Psoas muscle (tissue), 8 donors: ENCODE results near the gene UBE2L3. TPM values are rescaled to one million over a fixed set of nuclear protein-coding genes. Genes with fewer than 3 reads are reported as not detected.

ENCODE experiments used
- ATAC-seq, 4 donors: fragments of 200-7000 bp; cut with Tn5 transposase; one replicate each; pipeline ENCODE4 v1.9.1; 2020; ENCODE audit warnings: moderate library complexity in 3 of 4, mild to moderate bottlenecking in 2 of 4
- DNase-seq, 2 donors: peaks; one replicate each; pipeline ENCODE4 v3.0.0-alpha.2; 2020
- H3K27ac ChIP-seq: fragments of 200-600 bp; one replicate; pipeline ENCODE4 v1.8.0; 2022
- H3K27me3 ChIP-seq, 3 donors: fragments of 200-600 bp in 1 of 3; one replicate each; pipeline versions ENCODE4 v1.6.1 to v1.8.0; 2013 to 2022; ENCODE audit warnings: low read length in 2 of 3, mild to moderate bottlenecking in 2 of 3, moderate library complexity in 1 of 3; ENCODE audit not compliant: insufficient read depth in 3 of 3
- H3K36me3 ChIP-seq, 2 donors: fragments of 200-600 bp in 1 of 2; one replicate each; pipeline versions ENCODE4 v1.6.1 to v1.8.0; 2013 to 2022; ENCODE audit warnings: low read depth in 1 of 2, mild to moderate bottlenecking in 1 of 2, moderate library complexity in 1 of 2; ENCODE audit not compliant: insufficient read depth in 1 of 2
- H3K4me1 ChIP-seq: fragments of 200-600 bp; one replicate; pipeline ENCODE4 v1.8.0; 2022
- H3K4me3 ChIP-seq: fragments of 200-600 bp; one replicate; pipeline ENCODE4 v1.8.0; 2022; ENCODE audit warnings: mild to moderate bottlenecking
- H3K9me3 ChIP-seq: fragments of 200-600 bp; one replicate; pipeline ENCODE4 v1.8.0; 2022
- WGBS, 3 donors: extraction: QIAGEN DNeasy Blood & Tissue Kit; methylation state at CpG; one replicate each; pipeline versions ENCODE4 v1.1.6 to v1.1.7; 2013; 5-methylcytosine and 5-hydroxymethylcytosine counted together
- intact Hi-C, 2 donors: fragments of 100-400 bp; cut with DNase I; formaldehyde crosslinking; loops; one replicate each; pipeline versions ENCODE4 v1.11.0 to v1.14.2; 2022
- polyA plus RNA-seq, 3 donors: library from polyadenylated mRNA; stranded (reverse); fragments of 200-250 nt; gene quantifications; one replicate each; pipeline ENCODE4 v1.2.3, GENCODE V29; 2013
- total RNA-seq, 4 donors: library from RNA; stranded (reverse); fragmentation: NEBNext Ultra II Directional in 2 of 4; extraction: Animal tissue kit (Norgen Biotek cat#: 25700) in 2 of 4; gene quantifications; one replicate each; pipeline versions ENCODE4 v1.2.1 to v1.2.4, GENCODE V29; 2021 to 2023
- TF ChIP-seq, protein P1 (sequence below): fragments of 200-600 bp; IDR thresholded peaks from one replicate; pipeline ENCODE4 v1.8.0; 2022; ENCODE audit warnings: antibody characterized with exemption
- donor health status: healthy with polysubstance abuse.
- donor health status: DM: no; HTN: no; CAD: no; lungs with moderate emphysema.
- donor health status: Bipolar disorder and iron deficiency.
- donor health status: healthy.
- donor health status: DM: yes; HTN: yes; CAD: no.
- donor health status: DM: no; HTN: no; CAD: no.
- donor health status: DM: no; HTN: no; CAD: no.
- donor health status: DM: yes; HTN: yes; CAD: no.

The UBE2L3 gene
- total and polyA plus RNA-seq, 7 donors, result 44.9 to 144 (median 56.7) TPM

DNA sequence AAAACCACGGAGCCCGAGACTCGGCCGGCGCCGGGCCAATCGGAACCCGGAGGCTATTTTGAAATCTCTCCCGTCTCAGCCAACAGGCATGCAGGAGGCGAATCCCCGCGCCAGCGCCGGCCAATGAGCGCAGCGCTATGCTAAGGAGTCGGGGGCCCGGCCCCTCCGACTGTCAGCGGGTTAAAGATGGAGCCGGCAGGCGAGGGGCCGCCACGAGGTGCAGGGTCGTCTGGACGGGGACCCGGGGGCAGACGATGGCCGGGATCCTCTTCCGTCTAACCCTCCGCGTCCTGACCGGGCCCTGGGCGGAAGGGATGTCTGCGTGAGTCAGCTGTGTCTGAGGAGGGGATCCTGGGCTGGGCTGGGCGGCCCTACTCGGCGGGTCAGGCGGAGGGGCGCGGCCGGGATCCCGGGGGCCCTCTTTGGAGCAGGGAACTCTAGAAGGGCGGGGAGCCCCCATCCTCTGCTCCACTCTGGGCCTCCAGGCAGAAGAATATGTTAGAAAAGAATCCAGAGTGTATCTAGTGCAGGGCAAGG is 84.6 kb downstream of the UBE2L3 start:
- 0 to 1% (median 0%) methylated on average over 41 to 44 of the region's 44 CpGs for WGBS, 3 donors

DNA sequence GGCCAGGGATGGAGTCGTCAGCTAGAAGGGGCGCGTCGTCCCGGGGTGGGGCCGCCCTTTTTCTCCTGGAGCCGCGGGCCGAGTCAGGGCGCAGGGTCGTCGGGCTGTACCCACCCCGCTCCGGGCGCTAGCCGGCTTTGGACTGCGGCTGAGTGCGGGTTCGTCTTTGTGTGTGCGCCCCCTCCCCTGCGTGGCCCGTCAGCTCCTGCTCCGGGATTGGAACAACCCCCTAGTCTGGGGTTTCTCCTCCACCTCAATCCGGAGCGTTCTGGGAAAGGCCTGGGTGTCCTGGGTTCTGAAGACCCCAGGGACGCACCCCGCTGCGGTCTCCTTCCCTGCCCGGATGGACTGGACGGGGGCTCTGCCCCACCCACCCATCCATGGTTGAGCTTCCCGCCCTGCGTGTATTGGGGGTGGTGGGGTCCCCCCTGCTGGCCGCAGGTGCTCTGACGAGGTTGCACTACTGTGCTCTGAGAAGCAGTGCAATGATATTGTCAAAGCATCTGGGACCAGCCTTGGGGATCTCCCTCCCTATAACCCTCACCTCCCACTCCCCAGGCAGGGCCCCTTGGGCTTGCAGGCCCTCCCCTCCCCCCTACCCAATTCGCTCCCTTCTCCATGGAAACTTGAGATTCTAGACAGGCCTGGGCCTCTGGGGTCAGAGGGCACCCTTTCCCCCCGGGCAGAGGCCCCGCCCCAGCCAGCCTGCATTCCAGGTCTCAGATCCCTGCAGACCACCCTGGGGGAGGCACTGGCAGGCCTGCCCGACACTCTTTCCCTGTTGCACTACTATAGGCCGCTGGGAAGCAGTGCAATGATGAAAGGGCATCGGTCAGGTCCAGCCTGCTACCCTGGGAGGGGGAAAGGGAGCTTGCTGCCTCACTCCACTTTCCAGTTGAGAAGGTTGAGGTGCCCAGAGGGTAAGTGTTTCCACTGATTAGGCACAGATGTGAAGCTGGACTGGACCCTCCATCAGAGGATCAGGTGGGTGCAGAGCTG is 85.3 kb downstream of the UBE2L3 start:
- intact Hi-C loops, result no loop called here
- H3K4me3 ChIP-seq, result peak overlapping the region; percentile 66

More for the DNA sequence above, 84.6 kb downstream of the UBE2L3 start:
- intact Hi-C loops, result no loop called here
- Histone ChIP-seq H3K4me3 (peak overlapping the region; percentile 66), H3K27me3 (peaks cover 0 to 3% (median 2%) of the 10 kb centered on the region in 3 donors), H3K9me3 (no peaks in the 10 kb centered on the region), H3K36me3 (no peaks in the 10 kb centered on the region), H3K4me1 (peaks cover 10% of the 10 kb centered on the region), H3K27ac (no peak overlapping the region)
- TF ChIP-seq, protein P1, sequence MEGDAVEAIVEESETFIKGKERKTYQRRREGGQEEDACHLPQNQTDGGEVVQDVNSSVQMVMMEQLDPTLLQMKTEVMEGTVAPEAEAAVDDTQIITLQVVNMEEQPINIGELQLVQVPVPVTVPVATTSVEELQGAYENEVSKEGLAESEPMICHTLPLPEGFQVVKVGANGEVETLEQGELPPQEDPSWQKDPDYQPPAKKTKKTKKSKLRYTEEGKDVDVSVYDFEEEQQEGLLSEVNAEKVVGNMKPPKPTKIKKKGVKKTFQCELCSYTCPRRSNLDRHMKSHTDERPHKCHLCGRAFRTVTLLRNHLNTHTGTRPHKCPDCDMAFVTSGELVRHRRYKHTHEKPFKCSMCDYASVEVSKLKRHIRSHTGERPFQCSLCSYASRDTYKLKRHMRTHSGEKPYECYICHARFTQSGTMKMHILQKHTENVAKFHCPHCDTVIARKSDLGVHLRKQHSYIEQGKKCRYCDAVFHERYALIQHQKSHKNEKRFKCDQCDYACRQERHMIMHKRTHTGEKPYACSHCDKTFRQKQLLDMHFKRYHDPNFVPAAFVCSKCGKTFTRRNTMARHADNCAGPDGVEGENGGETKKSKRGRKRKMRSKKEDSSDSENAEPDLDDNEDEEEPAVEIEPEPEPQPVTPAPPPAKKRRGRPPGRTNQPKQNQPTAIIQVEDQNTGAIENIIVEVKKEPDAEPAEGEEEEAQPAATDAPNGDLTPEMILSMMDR, result no peak
- peak; percentile 90 for DNase-seq
- ATAC-seq, result peak; percentile 87 to 97 (median 92)

DNA sequence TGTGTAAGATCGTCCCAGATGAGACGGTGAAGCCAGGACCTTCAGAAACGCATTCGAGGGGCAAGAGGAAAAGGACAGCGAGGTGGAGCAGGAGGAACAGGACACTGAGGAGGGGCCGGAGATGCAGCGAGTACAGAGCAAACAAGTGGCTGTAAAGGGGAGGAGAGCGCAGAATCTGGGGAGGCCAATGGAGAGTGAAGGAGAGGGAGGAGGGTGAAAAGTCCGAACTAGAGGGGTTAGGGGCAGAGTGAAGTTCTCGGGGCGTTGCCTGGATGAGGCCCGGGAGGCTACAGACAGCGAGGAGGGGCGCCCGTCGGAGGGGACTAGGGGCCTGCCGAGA is 89.5 kb downstream of the UBE2L3 start:
- 27 to 31% (median 28%) methylated on average over 15 to 17 of the region's 17 CpGs for WGBS, 3 donors
- intact Hi-C loops, result no loop called here
- ATAC-seq (peak in 1 of 4 donors; percentile 2), DNase-seq (no peak)
- Histone ChIP-seq H3K4me1 (peaks cover 8% of the 10 kb centered on the region), H3K4me3 (peak overlapping the region; percentile 67), H3K27me3 (peaks cover 0 to 16% (median 4%) of the 10 kb centered on the region in 3 donors), H3K27ac (no peak overlapping the region), H3K36me3 (no peaks in the 10 kb centered on the region), H3K9me3 (no peaks in the 10 kb centered on the region)
- TF ChIP-seq, protein P1, result no peak

More for the DNA sequence above, 85.3 kb downstream of the UBE2L3 start:
- no peaks in the 10 kb centered on the region for H3K9me3 ChIP-seq
- ATAC-seq (peak in 2 of 4 donors; percentile 8 to 13), DNase-seq (no peak)
- H3K4me1 ChIP-seq, result peaks cover 15% of the 10 kb centered on the region
- peaks cover 0 to 10% (median 4%) of the 10 kb centered on the region in 3 donors for H3K27me3 ChIP-seq
- TF ChIP-seq, protein P1, result no peak
- H3K36me3 ChIP-seq, result no peaks in the 10 kb centered on the region
- WGBS, 3 donors, result 25 to 31% (median 27%) methylated on average over 30 to 40 of the region's 40 CpGs
- H3K27ac ChIP-seq, result no peak overlapping the region

DNA sequence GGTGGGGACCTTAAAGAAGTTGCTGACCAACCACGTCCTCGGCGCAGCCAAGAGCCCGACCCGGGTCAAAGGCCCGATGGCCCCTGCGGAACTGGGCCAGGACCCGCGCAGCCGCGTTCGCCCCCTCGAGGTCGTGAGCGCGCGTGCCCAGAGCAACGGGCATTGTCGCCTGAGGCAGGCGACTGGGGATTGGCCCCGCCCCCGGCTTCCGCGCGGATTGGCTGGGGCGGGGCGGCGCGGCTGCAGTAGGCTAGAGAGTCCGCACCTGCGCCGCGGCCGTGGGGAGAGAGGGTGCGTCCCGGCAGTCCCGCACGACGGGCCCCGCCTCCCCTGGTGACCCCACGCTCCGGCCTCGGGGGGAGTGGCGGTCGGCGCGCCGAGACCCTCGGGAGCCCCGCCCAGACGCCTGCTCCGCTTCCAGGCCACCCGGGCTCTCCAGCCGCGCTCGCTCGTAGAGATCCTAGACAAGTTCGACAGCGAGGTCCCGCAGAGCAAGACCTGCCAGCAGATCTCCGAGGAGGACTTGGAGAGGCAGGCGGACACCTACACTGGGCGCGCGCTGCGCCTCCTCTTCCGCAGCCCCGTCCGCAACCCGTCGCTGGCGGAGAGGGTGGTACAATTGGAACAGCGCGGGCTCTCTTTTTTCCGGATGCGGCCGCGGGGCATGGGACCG is 90.0 kb downstream of the UBE2L3 start:
- intact Hi-C loops, result no loop called here
- peak; percentile 81 to 89 (median 84) for ATAC-seq
- no peak overlapping the region for H3K27ac ChIP-seq

More for the DNA sequence above, 90.0 kb downstream of the UBE2L3 start:
- peak overlapping the region; percentile 67 for H3K4me3 ChIP-seq
- H3K36me3 ChIP-seq, result no peaks in the 10 kb centered on the region
- H3K4me1 ChIP-seq, result peaks cover 7% of the 10 kb centered on the region
- no peaks in the 10 kb centered on the region for H3K9me3 ChIP-seq
- TF ChIP-seq, protein P1, result peak; percentile 15
- DNase-seq, result peak; percentile 73 to 79
- H3K27me3 ChIP-seq, result peaks cover 0 to 16% (median 4%) of the 10 kb centered on the region in 3 donors
- WGBS, 3 donors, result 1% methylated on average over 41 to 79 of the region's 79 CpGs
